Right atrium auricular region (tissue), 2 donors: Measurements from ENCODE around the gene OSBPL3. TPM values are rescaled to one million over a fixed set of nuclear protein-coding genes. Genes with fewer than 3 reads are reported as not detected.

ENCODE experiments used
- DNase-seq: peaks from one replicate; pipeline ENCODE4 v3.0.0-alpha.2; 2019; ENCODE audit warnings: low spot score
- H3K27ac ChIP-seq, 2 donors: fragments of 200-600 bp; sonication (generic); 1 replicate in 1 of 2; 2 replicates in 1 of 2; pipeline ENCODE4 v1.5.1; 2016 to 2019
- H3K27me3 ChIP-seq, 2 donors: fragments of 200-600 bp; sonication (generic); one replicate each; pipeline versions ENCODE4 v1.5.1 to v1.6.0; 2017 to 2019
- H3K36me3 ChIP-seq: fragments of 200-600 bp; sonication (generic); one replicate; pipeline ENCODE4 v1.5.1; 2016
- H3K4me1 ChIP-seq, 2 donors: fragments of 200-600 bp; sonication (generic); one replicate each; pipeline versions ENCODE4 v1.5.1 to v1.6.0; 2017 to 2019
- H3K4me3 ChIP-seq, 2 donors: fragments of 200-600 bp; sonication (generic); 1 replicate in 1 of 2; 2 replicates in 1 of 2; pipeline ENCODE4 v1.5.1; 2017 to 2019; ENCODE audit warnings: mild to moderate bottlenecking in 1 of 2, moderate library complexity in 1 of 2
- H3K9me3 ChIP-seq, 2 donors: fragments of 200-600 bp; sonication (generic); one replicate each; pipeline ENCODE4 v1.5.1; 2019
- CTCF ChIP-seq, 2 donors: fragments of 200-600 bp; sonication (generic); IDR thresholded peaks; one replicate each; pipeline ENCODE4 v1.5.1; 2019; ENCODE audit warnings: antibody characterized with exemption in 2 of 2
- total RNA-seq, 2 donors: library from RNA; depleted of rRNA; stranded (reverse); fragments of >200 nt; gene quantifications; one replicate each; pipeline ENCODE4 v1.1.0, GENCODE V29; 2016

Gene OSBPL3
- total RNA-seq, 2 donors from 2014 or later, result 4.8 to 6.7 TPM

- DNase-seq, result no peak
- Histone ChIP-seq H3K36me3 (no peaks in the 10 kb centered on the region), H3K27me3 (no peaks in the 10 kb centered on the region), H3K4me1 (no peaks in the 10 kb centered on the region), H3K4me3 (no peak overlapping the region), H3K9me3 (no peaks in the 10 kb centered on the region), H3K27ac (no peak overlapping the region)
- no peak for TF ChIP-seq CTCF (IDR thresholded peaks at IDR 0.05)
These were observed 31.2 kb downstream of the OSBPL3 start for GRCh38 chr7:24948739-24949138.

GRCh38 chr7:24946467-24946866 is 33.5 kb downstream of the OSBPL3 start:
- Histone ChIP-seq H3K36me3 (no peaks in the 10 kb centered on the region), H3K9me3 (no peaks in the 10 kb centered on the region), H3K27ac (no peak overlapping the region), H3K4me1 (no peaks in the 10 kb centered on the region), H3K4me3 (no peak overlapping the region), H3K27me3 (no peaks in the 10 kb centered on the region)
- no peak for TF ChIP-seq CTCF (IDR thresholded peaks at IDR 0.05)
- no peak for DNase-seq

- H3K27ac ChIP-seq, result no peak overlapping the region
- H3K4me1 ChIP-seq, result no peaks in the 10 kb centered on the region
- no peak for TF ChIP-seq CTCF (IDR thresholded peaks at IDR 0.05)
These were observed 34.1 kb downstream of the OSBPL3 start for GRCh38 chr7:24945899-24946298.

GRCh38 chr7:24943096-24943948 is 36.7 kb downstream of the OSBPL3 start:
- Histone ChIP-seq H3K4me1 (no peaks in the 10 kb centered on the region), H3K27me3 (no peaks in the 10 kb centered on the region), H3K27ac (no peak overlapping the region), H3K4me3 (no peak overlapping the region), H3K36me3 (no peaks in the 10 kb centered on the region), H3K9me3 (no peaks in the 10 kb centered on the region)
- no peak for TF ChIP-seq CTCF (IDR thresholded peaks at IDR 0.05)
- DNase-seq, result no peak

More at GRCh38 chr7:24945899-24946298, 34.1 kb downstream of the OSBPL3 start:
- no peaks in the 10 kb centered on the region for H3K27me3 ChIP-seq
- no peak for DNase-seq
- no peak overlapping the region for H3K4me3 ChIP-seq
- H3K36me3 ChIP-seq, result no peaks in the 10 kb centered on the region
- no peaks in the 10 kb centered on the region for H3K9me3 ChIP-seq

- Histone ChIP-seq H3K9me3 (no peaks in the 10 kb centered on the region), H3K4me1 (no peaks in the 10 kb centered on the region), H3K4me3 (no peak overlapping the region), H3K36me3 (no peaks in the 10 kb centered on the region), H3K27me3 (no peaks in the 10 kb centered on the region), H3K27ac (no peak overlapping the region)
- no peak for DNase-seq
- TF ChIP-seq CTCF (IDR thresholded peaks at IDR 0.05), result no peak
These were observed 37.8 kb downstream of the OSBPL3 start for GRCh38 chr7:24942226-24942625.

- Histone ChIP-seq H3K9me3 (no peaks in the 10 kb centered on the region), H3K27me3 (no peaks in the 10 kb centered on the region), H3K4me3 (no peak overlapping the region), H3K4me1 (no peaks in the 10 kb centered on the region), H3K27ac (no peak overlapping the region), H3K36me3 (no peaks in the 10 kb centered on the region)
- no peak for DNase-seq
- TF ChIP-seq CTCF (IDR thresholded peaks at IDR 0.05), result no peak
These were observed 40.6 kb downstream of the OSBPL3 start for GRCh38 chr7:24939416-24939815.
